ENCODE results near the gene CDYL.
A peak's percentile ranks its signal among the peaks of the same experiment; 100 is the strongest.

Gene CDYL

GRCh38 chr6:4941782-4942672 lies 165.8 kb downstream of the CDYL start:
- DNase-seq = peak; percentile 75 to 76

GRCh38 chr6:4942673-4943009 lies 166.4 kb downstream of the CDYL start:
- DNase-seq = no peak

- DNase-seq = no peak
Observed at GRCh38 chr6:4943716-4944115, 167.5 kb downstream of the CDYL start.

GRCh38 chr6:4944325-4944724 lies 168.1 kb downstream of the CDYL start:
- DNase-seq = no peak

GRCh38 chr6:4946521-4946920 lies 170.3 kb downstream of the CDYL start:
- DNase-seq = no peak

GRCh38 chr6:4947716-4948115 lies 171.5 kb downstream of the CDYL start:
- DNase-seq = no peak

- no peak for DNase-seq
Observed at GRCh38 chr6:4948781-4949450, 172.7 kb downstream of the CDYL start.

GRCh38 chr6:4950076-4950475 lies 173.9 kb downstream of the CDYL start:
- no peak for DNase-seq

- no peak for DNase-seq
Observed at GRCh38 chr6:4950836-4951533, 174.8 kb downstream of the CDYL start.

- DNase-seq = no peak
Observed at GRCh38 chr6:4953440-4953839, 177.2 kb downstream of the CDYL start.

- no peak for DNase-seq
Observed at GRCh38 chr6:4956625-4957024, 180.4 kb downstream of the CDYL start.

- no peak for DNase-seq
Observed at GRCh38 chr6:4957521-4958231, 181.5 kb downstream of the CDYL start.

- no peak for DNase-seq
Observed at GRCh38 chr6:4958624-4959023, 182.4 kb downstream of the CDYL start.

- no peak for DNase-seq
Observed at GRCh38 chr6:4961322-4962168, 185.3 kb downstream of the CDYL start.

- DNase-seq = no peak
Observed at GRCh38 chr6:4962905-4963304, 186.7 kb downstream of the CDYL start.

- no peak for DNase-seq
Observed at GRCh38 chr6:4964675-4965561, 188.7 kb downstream of the CDYL start.

GRCh38 chr6:4965562-4966389 lies 189.6 kb downstream of the CDYL start:
- no peak for DNase-seq

GRCh38 chr6:4967301-4968030 lies 191.3 kb downstream of the CDYL start:
- no peak for DNase-seq

- no peak for DNase-seq
Observed at GRCh38 chr6:4969609-4970285, 193.5 kb downstream of the CDYL start.

All from AML-193 (cell line).